ENCODE results near the gene SP1. TPM values are rescaled to one million over a fixed set of nuclear protein-coding genes. Genes with fewer than 3 reads are reported as not detected.

SP1 gene
- total and polyA plus RNA-seq, 9 of the 15 experiments (the other 6 are each of a cell fraction or from before 2014, with no cell fraction given) = 8.0 to 65.5 (median 41.6) TPM

DNA sequence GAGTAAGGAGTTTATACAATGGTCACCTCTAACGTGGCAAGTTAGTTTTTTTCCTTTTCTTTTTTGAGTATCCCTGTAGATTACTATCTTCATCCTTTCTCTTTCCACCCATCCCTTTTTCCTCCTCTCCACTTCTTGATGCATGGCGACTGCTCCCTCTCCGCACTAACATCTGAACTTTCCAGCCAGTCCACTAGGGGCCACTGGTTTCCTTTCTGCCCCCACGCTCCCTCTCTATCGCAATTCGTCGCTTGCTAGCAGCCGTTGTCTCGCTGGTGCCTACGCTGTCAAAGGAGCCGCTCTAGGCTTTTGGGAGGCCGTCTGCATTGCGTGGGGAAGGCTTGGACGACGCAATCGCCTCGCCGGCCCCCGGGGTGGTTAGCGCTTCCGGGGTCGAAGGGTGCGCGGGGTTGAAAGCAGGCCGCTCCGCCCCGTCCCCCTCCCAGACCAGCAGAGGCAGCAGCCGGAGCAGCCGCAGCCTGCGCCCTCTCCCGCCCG lies 71.7 kb downstream of the SP1 start, which contains the start of gene PCBP2 (continued):
- TF ChIP-seq, protein P1, sequence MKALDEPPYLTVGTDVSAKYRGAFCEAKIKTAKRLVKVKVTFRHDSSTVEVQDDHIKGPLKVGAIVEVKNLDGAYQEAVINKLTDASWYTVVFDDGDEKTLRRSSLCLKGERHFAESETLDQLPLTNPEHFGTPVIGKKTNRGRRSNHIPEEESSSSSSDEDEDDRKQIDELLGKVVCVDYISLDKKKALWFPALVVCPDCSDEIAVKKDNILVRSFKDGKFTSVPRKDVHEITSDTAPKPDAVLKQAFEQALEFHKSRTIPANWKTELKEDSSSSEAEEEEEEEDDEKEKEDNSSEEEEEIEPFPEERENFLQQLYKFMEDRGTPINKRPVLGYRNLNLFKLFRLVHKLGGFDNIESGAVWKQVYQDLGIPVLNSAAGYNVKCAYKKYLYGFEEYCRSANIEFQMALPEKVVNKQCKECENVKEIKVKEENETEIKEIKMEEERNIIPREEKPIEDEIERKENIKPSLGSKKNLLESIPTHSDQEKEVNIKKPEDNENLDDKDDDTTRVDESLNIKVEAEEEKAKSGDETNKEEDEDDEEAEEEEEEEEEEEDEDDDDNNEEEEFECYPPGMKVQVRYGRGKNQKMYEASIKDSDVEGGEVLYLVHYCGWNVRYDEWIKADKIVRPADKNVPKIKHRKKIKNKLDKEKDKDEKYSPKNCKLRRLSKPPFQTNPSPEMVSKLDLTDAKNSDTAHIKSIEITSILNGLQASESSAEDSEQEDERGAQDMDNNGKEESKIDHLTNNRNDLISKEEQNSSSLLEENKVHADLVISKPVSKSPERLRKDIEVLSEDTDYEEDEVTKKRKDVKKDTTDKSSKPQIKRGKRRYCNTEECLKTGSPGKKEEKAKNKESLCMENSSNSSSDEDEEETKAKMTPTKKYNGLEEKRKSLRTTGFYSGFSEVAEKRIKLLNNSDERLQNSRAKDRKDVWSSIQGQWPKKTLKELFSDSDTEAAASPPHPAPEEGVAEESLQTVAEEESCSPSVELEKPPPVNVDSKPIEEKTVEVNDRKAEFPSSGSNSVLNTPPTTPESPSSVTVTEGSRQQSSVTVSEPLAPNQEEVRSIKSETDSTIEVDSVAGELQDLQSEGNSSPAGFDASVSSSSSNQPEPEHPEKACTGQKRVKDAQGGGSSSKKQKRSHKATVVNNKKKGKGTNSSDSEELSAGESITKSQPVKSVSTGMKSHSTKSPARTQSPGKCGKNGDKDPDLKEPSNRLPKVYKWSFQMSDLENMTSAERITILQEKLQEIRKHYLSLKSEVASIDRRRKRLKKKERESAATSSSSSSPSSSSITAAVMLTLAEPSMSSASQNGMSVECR (CRISPR knock-in tag; IDR thresholded peaks at IDR 0.05) = no peak
- TF ChIP-seq GABPB1 (CRISPR knock-in tag; IDR thresholded peaks at IDR 0.05) (peak; percentile 98), ZNF717 (CRISPR knock-in tag; IDR thresholded peaks at IDR 0.05) (no peak), GATAD2B (IDR thresholded peaks at IDR 0.05; ENCODE audit: borderline replicate concordance) (no peak), RBM22 (IDR thresholded peaks at IDR 0.05; ENCODE audit: low read depth, low read length, poor library complexity, severe bottlenecking) (no peak), NR2C2 (CRISPR knock-in tag; IDR thresholded peaks at IDR 0.05) (peak; percentile 99), NR2C2 (tag; IDR thresholded peaks at IDR 0.05) (peak; percentile 99), FOXK1 (CRISPR knock-in tag; IDR thresholded peaks at IDR 0.05; ENCODE audit: borderline replicate concordance) (no peak), SLC30A9 (CRISPR knock-in tag; IDR thresholded peaks at IDR 0.05) (no peak)
- TF ChIP-seq, protein P2, sequence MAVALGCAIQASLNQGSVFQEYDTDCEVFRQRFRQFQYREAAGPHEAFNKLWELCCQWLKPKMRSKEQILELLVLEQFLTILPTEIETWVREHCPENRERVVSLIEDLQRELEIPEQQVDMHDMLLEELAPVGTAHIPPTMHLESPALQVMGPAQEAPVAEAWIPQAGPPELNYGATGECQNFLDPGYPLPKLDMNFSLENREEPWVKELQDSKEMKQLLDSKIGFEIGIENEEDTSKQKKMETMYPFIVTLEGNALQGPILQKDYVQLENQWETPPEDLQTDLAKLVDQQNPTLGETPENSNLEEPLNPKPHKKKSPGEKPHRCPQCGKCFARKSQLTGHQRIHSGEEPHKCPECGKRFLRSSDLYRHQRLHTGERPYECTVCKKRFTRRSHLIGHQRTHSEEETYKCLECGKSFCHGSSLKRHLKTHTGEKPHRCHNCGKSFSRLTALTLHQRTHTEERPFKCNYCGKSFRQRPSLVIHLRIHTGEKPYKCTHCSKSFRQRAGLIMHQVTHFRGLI (CRISPR knock-in tag; IDR thresholded peaks at IDR 0.05) = no peak
